Activated CD8-positive, alpha-beta T cell treated with anti-CD3 and anti-CD28 coated beads for 36 hours (primary cell): Measurements from ENCODE around the gene GRP. TPM values are rescaled to one million over a fixed set of nuclear protein-coding genes. Genes with fewer than 3 reads are reported as not detected.
A peak's percentile ranks its signal among the peaks of the same experiment; 100 is the strongest.
"Not testable (repeated sequence)": the region's sequence is repeated elsewhere in the genome, so short reads cannot be mapped to it uniquely, and the experiment has no call there.

Experiments
- ATAC-seq: fragments of 200-7000 bp; cut with Tn5 transposase; one replicate; pipeline ENCODE4 v1.10.0; 2021; ENCODE audit warnings: mild to moderate bottlenecking, moderate library complexity
- CTCF ChIA-PET: fragments of 350-600 bp; sonication (Branson Sonifier 250); formaldehyde crosslinking; loops from one replicate; lab custom pipeline; 2021; ENCODE audit warnings: antibody characterized with exemption; lab: Charles Lee
- POLR2A ChIA-PET: fragments of 350-600 bp; sonication (Branson Sonifier 250); formaldehyde crosslinking; loops from one replicate; lab custom pipeline; 2021; ENCODE audit warnings: antibody characterized with exemption; lab: Charles Lee
- DNase-seq: peaks from one replicate; pipeline ENCODE4 v3.0.0-alpha.2; 2020
- H3K27ac Mint-ChIP-seq: one replicate; pipeline ENCODE4 v1.8.0; 2021; ENCODE audit warnings: mild to moderate bottlenecking, mixed read lengths
- H3K27me3 Mint-ChIP-seq: one replicate; pipeline ENCODE4 v1.8.0; 2021; ENCODE audit warnings: mixed read lengths
- H3K36me3 Mint-ChIP-seq: one replicate; pipeline ENCODE4 v1.8.0; 2021; ENCODE audit warnings: low read depth, mixed read lengths
- H3K4me1 Mint-ChIP-seq: one replicate; pipeline ENCODE4 v1.8.0; 2021; ENCODE audit warnings: low read depth, mixed read lengths
- H3K4me3 Mint-ChIP-seq: one replicate; pipeline ENCODE4 v1.8.0; 2021; ENCODE audit warnings: mild to moderate bottlenecking, moderate library complexity, mixed read lengths
- H3K9me3 Mint-ChIP-seq: one replicate; pipeline ENCODE4 v1.8.0; 2021; ENCODE audit warnings: mixed read lengths
- CTCF ChIP-seq: fragments of 200-600 bp; IDR thresholded peaks from one replicate; pipeline ENCODE4 v1.8.0; 2022; ENCODE audit warnings: antibody characterized with exemption, mild to moderate bottlenecking
- intact Hi-C: fragments of 100-400 bp; cut with micrococcal nuclease; formaldehyde crosslinking; loops from one replicate; pipeline ENCODE4 v1.10.0; 2022
- total RNA-seq, 2 experiments: library from RNA; stranded (reverse); gene quantifications; one replicate each; pipeline ENCODE4 v1.2.3, GENCODE V29; 2021

Gene GRP
- total RNA-seq, 2 experiments from 2014 or later = not detected

- H3K9me3 Mint-ChIP-seq, POLR2A ChIA-PET, H3K4me3 Mint-ChIP-seq, CTCF ChIA-PET, H3K27ac Mint-ChIP-seq, H3K36me3 Mint-ChIP-seq, ATAC-seq, H3K4me1 Mint-ChIP-seq, DNase-seq: not testable (repeated sequence)
- H3K27me3 Mint-ChIP-seq = peaks cover 69% of the 10 kb centered on the region
- intact Hi-C loops = loop anchor here (10.0 kb wide), 1 partner anchor 177 kb away; no protein-coding TSS in a partner anchor
These were observed 42.3 kb downstream of the GRP start for GRCh38 chr18:59262243-59262642.

GRCh38 chr18:59263661-59264060, 43.7 kb downstream of the GRP start:
- DNase-seq = no peak
- H3K36me3 Mint-ChIP-seq = no peaks in the 10 kb centered on the region
- H3K27me3 Mint-ChIP-seq = peaks cover 81% of the 10 kb centered on the region
- peaks cover 13% of the 10 kb centered on the region for H3K4me1 Mint-ChIP-seq
- no peak overlapping the region for H3K4me3 Mint-ChIP-seq
- no peak overlapping the region for H3K27ac Mint-ChIP-seq
- H3K9me3 Mint-ChIP-seq = peaks cover 2% of the 10 kb centered on the region
- intact Hi-C loops = loop anchor here (10.0 kb wide), 1 partner anchor 179 kb away; no protein-coding TSS in a partner anchor
- TF ChIP-seq CTCF = no peak
- ATAC-seq = no peak
- CTCF ChIA-PET = interaction anchor here (0.7 to 3.1 kb wide), 2 partner anchors 14 to 139 kb away, joined by 5 to 12 read pairs; no protein-coding TSS in a partner anchor
- POLR2A ChIA-PET = no interaction called here

DNA sequence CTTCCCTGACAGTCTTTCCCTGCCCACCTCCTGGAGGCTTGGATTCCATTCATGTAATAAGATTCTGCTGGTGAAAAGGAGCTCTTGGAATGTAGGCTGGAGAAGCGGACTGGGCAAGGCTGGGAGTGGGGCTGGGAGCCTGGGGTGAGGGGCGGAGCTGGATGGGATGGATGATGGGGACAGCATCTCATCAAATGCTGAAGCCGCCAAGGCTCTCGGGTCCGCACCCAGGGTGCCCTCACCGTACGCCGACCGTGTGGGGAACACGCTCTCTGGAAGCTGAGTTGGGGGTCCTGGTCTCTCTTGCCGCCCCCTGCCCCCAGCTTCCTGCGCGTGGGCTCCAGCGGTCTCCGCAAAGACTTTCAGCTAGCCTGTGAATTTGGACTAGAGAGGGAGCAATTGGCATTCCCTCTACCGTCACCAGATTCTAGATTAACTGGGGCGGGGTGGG, 44.2 kb downstream of the GRP start:
- Mint-ChIP-seq H3K9me3 (peaks cover 2% of the 10 kb centered on the region), H3K4me1 (peaks cover 14% of the 10 kb centered on the region), H3K27me3 (peaks cover 81% of the 10 kb centered on the region), H3K36me3 (no peaks in the 10 kb centered on the region), H3K4me3 (no peak overlapping the region), H3K27ac (no peak overlapping the region)
- POLR2A ChIA-PET = no interaction called here
- CTCF ChIA-PET = interaction anchor here (0.7 to 3.1 kb wide), 2 partner anchors 15 to 139 kb away, joined by 5 to 12 read pairs; no protein-coding TSS in a partner anchor
- TF ChIP-seq CTCF = no peak
- ATAC-seq (no peak), DNase-seq (no peak)
- intact Hi-C loops = loop anchor here (10.0 kb wide), 1 partner anchor 179 kb away; no protein-coding TSS in a partner anchor

GRCh38 chr18:59264651-59265245, 44.8 kb downstream of the GRP start:
- TF ChIP-seq CTCF = no peak
- Mint-ChIP-seq H3K9me3 (peaks cover 2% of the 10 kb centered on the region), H3K4me3 (peak overlapping the region; percentile 48), H3K4me1 (peaks cover 16% of the 10 kb centered on the region), H3K27ac (no peak overlapping the region), H3K27me3 (peaks cover 79% of the 10 kb centered on the region), H3K36me3 (no peaks in the 10 kb centered on the region)
- ATAC-seq = no peak
- intact Hi-C loops = loop anchor here (10.0 kb wide), 1 partner anchor 180 kb away; no protein-coding TSS in a partner anchor
- DNase-seq = no peak
- CTCF ChIA-PET = interaction anchor here (3.1 kb wide), 1 partner anchor 15 kb away, joined by 12 read pairs; no protein-coding TSS in a partner anchor
- POLR2A ChIA-PET = no interaction called here

DNA sequence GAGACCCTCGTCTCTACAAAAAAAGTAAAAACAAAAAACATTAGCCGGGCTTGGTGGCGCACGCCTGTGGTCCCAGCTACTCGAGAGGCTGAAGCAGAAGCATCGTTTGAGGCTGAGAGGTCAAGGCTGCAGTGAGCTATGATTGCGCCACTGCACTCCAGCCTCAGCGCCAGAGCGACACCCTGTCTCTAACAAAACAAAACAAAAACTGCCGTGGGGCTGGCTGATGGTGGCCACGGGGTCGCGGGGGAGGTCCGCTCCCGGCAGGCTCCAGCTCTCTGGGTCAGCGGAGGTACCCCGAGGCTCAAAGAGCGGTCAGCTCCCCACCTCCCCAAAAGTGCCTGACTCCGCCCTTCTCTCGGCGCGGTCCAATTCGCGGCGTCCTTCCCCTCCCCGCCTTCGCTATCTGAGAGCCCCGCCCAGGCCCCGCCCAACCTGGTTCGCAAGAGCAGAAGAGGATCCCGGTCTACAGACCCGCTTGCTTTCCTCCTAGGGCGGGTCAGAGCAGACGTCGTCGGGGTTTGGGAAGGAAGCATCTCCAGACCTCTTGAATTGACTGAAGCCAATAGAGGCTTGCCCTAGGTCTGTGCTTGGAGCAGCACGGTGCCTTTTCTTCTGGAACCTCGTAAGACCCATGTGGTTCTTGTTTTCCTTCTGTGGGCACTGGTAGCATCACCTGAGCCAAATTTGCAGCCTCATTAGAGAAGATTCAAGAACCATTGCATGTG, 45.5 kb downstream of the GRP start:
- ChIA-PET CTCF (interaction anchor here (3.1 kb wide), 1 partner anchor 16 kb away, joined by 12 read pairs; no protein-coding TSS in a partner anchor), POLR2A (no interaction called here)
- Mint-ChIP-seq H3K9me3 (peaks cover 2% of the 10 kb centered on the region), H3K36me3 (no peaks in the 10 kb centered on the region), H3K27ac (no peak overlapping the region), H3K27me3 (peaks cover 82% of the 10 kb centered on the region), H3K4me1 (peaks cover 18% of the 10 kb centered on the region), H3K4me3 (peak overlapping the region; percentile 48)
- intact Hi-C loops = loop anchor here (10.0 kb wide), 1 partner anchor 181 kb away; no protein-coding TSS in a partner anchor
- DNase-seq (peak; percentile 58), ATAC-seq (peak; percentile 48)
- no peak for TF ChIP-seq CTCF
